CD4-positive, alpha-beta T cell treated with Interleukin-12 subunit alpha and Interleukin-12 subunit beta, for 1 hour (primary cell): ENCODE results near the gene AGAP1.
A peak's percentile ranks its signal among the peaks of the same experiment; 100 is the strongest.

Experiments
- DNase-seq: peaks from one replicate; pipeline ENCODE4 v3.0.0-alpha.2; 2020

AGAP1 gene

DNA sequence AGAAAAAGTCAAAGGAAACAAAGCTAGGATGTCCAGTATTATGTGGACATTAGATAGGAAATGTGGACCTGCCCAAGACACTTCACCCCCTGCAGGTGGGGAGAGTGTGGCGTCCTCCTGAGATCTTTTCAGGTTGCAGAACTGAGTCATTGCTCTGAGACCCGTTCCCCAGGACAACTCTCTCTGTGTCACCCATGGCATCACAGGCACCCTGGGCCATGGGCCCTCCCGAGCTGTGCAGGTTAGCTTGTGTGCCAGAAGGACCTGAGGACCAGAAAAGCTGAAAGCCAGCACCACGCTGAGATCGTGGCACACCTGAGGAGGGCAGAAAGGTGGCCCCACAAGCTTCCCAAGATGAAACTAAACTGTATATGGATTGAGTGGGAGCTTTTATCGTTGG lies 229.5 kb downstream of the AGAP1 start:
- no peak for DNase-seq

DNA sequence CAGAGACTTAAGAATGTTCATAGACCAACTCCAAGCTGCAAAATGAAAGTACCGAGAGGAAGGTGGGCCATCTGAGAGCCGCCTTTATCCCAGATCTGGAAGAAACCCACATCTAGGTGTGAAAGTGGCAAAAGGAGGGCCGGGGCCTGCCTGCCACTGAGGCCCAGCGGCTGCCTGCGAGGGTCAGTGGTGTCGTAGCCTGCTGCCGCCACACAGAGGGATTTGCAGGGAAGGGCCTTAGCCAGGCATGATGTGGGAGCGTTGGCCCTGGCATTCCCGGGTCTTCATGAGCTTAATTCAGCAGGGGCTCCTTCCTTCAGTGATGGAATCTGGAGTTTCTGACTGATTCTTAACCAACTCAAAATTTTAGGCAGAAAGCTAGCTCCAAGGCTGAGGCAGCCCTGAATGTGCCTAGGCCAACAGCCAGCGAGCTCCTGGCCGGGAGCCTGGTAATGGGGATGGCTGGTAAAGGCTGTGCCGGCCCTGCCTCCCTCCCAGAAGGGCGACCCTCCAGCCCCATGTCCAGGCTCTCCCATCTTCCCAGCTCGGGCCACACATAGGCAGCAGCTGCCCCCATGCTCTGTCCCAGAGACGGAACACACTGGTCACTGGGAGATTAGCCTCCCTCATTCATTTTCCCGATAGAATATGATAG lies 230.1 kb downstream of the AGAP1 start:
- DNase-seq, result no peak

DNA sequence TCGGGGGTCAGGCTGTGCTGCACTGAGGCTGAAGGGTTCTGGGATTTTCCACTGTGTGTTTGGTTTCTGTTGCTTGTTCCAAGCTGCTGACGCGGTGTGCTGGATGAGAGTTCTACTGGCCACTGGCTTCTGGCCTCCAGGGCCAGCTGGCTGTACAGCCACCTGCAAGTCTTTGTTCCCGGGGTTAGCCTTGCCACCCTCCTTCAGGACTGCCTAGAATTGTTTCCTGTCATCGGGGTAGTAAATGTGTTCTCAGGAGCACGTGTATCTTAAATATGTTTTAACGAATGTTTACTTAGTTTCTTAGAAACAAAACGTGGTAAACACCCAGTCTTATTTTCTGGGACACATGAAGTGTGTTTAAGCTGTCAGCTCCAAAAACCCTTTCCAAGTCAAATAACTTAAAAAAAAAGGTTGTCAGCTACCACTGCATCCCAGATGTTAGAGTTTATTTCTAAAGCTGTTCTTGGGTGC lies 231.2 kb downstream of the AGAP1 start:
- no peak for DNase-seq

DNA sequence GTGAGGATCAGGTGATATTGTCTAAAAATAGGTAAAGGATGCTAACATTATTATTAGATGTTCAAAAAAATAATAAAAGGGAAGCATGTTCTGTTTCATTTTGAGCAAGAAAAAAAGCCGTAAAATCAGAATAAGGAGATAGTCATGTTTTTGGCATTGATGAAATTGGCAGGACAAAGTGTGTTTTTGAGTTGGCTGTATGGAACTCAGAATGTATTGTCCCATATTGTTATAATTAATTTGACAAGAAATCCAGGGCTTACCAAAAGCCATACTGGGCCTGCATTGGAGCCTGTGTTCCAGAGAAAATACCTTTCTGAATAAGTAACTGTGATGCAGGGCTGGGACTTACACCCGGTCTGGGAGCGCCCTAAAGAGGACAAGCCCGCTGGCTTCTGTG lies 232.0 kb downstream of the AGAP1 start:
- DNase-seq, result no peak

DNA sequence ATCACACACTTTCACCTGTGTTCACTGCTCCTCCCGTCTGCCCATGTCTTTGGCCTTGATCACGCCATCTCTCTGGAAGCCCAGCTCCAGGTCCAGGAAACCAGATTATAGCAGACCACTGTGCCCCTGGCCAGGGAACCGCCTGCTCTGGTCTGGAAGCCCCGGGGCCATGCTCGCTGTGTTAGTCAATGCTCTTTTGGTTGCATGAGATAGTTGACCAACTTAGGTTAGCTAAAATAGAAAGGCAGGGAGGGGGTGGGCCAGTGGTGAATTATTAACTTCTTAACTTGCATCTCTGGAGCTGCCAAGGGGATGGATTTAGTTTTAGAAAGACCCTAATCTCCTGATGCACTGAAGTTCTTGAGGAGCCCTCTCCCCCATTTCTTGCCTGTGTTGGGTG lies 232.7 kb downstream of the AGAP1 start:
- no peak for DNase-seq

DNA sequence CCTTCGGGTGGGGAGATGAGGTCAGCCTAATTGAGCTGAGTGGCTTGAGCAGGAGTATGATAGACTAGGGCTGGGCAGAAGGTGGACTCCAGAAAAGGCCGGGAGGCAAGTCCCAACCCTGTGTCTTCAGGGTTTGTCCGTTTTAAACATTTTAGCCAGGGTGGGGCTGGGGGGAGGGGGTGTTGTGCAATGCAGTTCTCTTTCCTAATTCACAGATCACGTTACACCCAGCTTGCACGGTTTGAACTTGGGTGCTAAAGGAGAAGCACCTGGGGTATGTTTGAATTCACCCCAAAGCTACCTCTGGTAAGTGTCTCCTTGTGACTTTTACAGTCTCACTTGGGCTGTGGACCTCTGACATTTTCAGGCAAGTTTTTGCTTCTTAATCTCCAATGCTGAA lies 233.3 kb downstream of the AGAP1 start:
- DNase-seq, result no peak

DNA sequence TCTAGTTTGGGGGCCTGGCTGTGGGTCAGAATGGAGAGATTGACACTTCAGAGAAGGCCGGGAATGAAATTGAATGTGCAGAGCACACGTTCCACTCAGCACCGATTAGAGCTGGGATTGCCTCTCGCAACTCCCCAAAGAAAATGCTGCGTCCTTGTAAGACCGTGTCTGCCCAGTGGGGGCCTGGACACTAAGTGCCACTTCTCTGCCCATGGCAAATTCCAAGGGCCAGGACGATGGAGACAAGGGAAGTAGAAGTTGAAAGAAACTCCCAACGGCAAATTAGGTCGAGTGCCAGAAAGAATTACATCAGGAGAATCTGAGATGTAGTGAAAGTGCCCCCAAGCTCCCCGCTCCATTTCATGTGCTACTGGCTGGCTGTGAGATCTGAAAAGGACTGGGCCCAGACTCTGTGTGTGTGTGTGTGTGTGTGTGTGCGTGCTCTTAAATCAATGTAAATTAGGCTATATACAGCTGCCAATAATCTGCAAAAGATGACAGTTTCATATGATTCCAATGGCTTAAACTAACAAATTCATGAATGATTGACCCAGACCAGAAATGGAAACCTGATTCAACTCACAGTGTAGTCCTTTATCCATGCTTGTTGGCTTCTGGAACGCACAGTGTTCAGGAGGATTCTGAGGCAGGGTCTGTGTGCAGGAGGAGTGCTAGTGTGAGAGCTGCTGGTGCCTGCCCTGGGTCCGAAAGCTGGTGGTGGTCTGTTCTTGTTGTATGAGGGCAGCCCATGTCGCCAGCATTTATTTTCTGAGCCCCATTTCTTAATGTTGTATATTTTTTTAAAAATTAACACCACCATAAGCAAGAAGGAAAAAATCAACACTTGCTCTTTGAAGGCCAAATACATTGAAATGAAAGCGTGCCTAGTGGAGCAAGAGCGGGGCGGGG lies 234.3 kb downstream of the AGAP1 start:
- no peak for DNase-seq

DNA sequence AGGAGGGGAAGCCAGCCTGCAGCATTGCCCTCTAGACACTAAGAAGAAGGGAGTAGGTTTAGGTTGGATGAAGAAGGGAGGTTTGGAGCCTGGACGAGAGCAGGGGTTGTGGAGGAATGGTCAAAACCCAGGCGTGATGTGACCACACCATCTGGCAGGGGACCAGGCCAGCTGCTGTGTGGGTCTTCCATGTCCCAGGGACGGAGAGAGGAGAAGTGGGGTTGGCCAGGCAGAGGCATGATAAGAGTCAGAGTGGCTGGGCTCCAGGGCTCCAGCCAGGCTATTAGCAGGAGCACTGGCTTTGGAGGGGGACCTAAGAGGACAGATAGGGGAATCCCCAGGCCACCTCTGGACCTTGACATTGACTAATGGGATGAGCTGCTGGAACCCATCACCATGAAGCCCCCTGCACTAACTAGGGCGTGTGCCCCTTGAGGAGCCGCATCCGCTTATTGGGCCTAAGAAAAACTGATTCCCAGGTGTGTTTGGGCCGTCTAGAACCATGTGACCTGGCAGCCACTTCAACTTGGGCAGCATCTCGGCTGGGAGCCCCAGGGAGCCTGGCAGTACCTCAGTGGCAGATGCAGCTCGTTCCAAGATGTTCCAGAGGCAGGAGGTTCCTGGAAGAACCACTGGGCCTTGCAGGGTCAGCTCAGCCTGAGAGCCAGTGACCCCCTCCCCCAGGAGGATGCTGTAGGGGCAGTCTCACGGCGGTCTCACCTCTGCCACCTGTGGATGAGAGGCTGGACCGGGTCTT lies 235.1 kb downstream of the AGAP1 start:
- DNase-seq, result no peak

DNA sequence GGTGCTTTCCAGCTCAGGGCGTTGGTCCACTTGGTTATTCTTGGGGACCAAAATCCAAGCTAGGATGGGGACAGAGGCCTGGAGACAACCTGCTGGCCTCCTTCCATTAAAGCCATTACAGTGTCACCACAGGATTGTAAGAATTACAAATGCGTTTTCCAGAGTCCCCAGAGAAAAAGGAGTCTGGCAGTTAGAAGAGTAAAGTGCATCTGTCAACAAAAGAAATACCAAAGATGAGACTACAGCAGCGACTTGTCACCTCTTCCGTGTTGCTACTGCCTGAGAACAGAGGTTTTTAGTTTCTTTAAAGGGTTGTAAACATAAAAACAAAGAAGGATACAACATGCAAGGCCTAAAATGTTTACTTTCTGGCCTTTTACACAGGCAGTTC lies 235.7 kb downstream of the AGAP1 start:
- DNase-seq, result no peak

DNA sequence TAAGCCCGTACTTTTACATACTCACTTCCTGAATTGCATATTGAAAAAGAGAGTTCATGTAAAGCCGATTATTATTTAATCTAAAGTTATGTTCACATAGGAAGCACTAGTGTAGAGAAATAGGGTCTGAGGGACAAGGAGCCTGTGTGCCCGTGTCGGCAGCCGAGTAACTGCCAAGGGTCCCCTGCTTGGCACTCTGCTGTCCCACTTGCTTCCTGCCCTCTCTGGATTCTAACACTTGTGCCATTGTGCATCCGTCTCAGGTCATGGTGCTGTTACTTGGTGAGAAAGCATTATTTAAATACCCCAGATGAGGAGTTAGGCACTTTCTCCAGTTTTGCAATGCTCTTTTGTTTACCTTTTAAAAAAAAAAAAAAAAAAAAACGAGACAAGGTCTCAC lies 236.3 kb downstream of the AGAP1 start:
- DNase-seq, result no peak

DNA sequence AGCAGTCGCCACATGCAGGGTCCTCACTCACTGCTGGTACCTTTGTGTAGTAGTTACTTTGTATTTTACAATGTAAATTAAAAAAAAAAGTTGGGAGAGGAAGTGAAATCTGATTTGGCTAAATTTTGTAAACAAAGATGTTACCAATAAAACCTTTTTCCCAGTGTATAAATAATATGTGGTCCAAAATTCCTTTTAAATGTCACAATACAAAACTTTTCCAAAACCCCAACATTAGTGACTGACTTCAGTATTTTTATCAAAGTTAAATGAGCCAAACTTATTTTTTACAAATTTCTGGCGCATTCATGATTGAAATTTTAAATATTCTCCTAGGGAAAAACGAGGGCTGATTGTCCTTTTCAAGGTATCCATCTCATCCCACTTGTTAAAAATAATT lies 239.9 kb downstream of the AGAP1 start:
- no peak for DNase-seq

DNA sequence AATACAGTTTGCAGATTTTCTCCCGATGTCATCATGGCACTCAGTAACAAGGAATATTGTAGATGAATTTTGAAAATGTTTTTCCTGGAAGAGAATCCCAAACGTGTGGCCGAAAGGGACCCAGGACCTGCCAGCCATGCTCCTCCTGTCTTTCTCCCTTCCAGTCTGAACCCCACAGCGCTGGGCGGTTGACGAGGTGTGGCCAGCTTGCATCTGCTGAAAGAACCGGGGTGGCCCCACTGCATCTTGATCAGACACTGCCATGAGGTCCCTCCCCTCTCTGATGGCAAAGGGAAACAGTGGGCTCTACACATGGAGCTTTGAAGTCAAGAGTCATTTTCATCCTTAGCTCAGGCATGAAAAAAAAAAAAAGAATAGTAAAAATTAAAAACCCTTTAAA lies 240.3 kb downstream of the AGAP1 start:
- DNase-seq, result no peak

DNA sequence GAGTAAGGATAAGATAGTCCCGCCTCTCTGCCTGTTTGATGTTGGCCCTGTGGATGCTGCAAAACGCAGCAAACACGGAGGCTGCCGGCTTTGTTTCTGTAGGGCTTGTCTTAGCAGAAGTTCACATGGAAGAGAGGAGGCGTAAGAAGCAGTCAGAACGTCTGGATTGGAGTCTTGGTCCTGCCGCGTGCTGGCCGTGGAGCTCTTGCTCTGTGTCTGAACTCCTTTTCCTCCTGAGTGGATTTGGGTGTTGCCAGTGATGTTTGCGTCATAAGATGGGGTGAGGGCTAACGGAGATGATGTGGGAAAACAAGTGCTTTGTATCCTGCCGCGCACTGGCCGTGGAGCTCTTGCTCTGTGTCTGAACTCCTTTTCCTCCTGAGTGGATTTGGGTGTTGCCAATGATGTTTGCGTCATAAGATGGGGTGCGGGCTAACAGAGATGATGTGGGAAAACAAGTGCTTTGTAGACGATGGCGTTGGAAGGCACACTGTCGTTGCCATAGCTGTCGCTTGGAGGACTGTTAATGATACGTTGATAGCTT lies 240.9 kb downstream of the AGAP1 start:
- no peak for DNase-seq

DNA sequence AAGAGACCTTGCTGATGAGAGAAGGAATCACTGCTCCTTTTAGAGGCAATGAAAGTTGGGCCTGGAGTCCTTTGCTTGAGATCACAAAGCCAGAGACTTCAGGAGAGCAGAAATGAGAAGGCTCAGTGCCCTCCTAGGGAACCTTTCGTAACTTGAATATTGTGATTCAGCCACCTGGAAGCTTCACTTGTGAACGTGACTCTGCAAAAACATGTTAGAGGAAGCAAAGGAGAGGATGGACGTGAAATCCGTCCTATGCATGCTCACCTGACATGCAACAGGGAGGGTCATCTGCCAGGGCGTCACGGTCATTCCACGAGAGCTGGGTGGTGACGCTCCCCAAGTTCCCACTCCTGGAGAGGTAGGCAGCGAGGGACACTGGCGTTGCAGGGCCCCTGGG lies 243.6 kb downstream of the AGAP1 start:
- DNase-seq, result no peak

DNA sequence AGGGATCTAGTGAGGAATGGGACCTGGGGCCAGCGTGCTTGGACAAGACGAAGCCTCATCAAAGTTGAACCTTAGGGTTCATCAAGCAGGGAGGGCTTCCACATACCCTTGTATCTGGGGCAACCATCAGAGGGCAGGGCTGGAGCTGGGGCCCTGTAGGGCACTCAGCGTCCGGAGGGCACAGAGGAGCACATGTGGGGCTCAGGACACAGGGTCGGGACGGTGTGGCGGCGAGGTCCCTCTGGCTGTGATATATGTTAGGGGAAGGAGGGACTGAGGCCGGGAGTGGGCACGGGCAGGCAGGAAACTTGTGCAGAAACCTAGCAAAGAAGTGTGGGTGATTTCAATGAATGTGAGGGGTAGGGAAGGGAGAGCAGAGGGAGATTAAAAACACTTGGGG lies 244.0 kb downstream of the AGAP1 start:
- no peak for DNase-seq

DNA sequence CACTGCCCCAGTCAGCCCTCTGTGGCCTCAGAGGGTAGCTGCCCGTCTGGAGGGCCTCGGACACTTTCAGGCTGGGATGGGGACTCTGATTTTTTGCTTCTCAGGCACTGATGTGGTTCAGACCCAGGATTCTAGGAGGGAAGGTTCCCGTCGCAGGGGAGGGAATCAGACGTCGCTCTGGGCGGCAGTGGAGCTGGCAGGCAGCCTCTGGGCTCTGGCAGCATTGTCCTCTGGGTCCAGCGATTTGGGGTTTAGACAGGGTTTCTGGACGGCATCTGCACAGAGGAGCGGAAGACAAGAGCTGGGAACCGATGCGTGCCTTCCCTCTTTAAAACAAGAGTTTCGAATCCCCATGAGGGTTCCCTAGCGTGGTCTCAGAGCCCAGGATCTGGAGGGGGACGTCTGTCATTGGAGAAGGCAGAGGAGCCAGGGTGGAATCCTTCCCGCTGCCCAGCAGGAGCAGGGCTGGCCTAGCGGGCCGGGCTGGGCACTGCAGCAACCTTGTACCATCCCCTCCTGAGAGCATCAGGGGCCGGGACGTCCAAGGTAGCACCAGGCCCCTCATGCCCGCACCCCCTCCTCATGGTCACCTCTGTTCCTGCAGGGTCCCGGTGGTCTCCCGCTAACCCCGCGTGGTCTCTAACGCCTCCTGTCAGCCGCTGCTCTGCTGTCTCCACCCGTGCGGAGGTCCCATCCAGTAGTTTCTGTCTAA lies 246.0 kb downstream of the AGAP1 start:
- DNase-seq, result no peak

DNA sequence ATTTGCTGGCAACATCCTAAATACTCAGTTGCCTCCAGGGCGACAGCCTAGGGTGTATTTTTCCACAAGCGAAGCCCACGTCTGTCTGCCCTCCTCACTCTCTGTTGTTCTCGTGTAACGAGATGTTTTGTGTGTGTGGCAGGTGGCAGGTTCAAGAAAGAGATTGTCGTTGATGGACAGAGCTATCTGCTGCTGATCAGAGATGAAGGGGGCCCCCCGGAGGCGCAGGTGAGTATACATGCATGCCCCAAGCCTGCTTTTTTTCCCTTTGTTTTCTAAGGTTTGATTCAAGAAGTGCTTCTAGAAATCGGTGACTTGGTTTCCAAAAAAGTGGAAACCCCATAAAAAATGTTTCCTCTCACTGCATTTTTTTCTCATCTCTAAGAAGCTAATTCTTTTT lies 247.0 kb downstream of the AGAP1 start:
- no peak for DNase-seq

DNA sequence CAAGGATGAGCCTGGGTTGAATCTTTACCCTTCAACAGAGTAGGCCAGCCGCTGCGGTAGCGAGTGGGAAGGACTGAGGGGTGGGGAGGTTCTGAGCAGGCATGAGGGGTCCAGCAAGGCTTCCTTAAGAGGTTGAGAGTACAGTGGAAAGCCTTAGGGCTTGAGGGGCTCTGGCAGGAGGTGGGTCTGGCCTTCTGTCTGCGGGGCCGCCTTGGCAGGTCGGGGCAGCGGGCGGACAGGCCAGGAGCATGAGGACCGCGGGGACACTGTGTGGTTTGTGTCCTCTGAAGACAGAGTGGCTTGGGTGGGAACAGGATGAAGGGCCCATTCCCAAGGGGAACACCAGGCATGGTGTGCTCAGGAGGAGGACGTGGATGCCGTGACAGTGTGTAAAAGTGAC lies 250.3 kb downstream of the AGAP1 start:
- no peak for DNase-seq

DNA sequence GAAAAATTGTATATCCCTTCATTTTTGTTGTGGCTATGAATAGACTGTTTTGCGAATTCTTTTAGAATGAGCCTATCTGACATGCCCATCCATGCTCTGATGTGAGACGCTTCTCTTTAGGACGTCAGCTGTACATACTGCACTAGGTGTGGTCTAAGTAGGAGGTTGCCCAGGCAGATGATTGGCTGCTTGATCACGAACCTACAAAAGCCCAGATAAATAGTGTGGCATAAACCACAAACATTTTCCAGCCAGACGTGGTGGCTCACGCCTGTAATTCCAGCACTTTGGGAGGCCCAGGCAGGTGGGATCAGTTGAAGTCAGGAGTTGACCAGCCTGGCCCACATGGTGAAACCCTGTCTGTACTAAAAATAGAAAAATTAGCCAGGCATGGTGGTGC lies 251.8 kb downstream of the AGAP1 start:
- no peak for DNase-seq

DNA sequence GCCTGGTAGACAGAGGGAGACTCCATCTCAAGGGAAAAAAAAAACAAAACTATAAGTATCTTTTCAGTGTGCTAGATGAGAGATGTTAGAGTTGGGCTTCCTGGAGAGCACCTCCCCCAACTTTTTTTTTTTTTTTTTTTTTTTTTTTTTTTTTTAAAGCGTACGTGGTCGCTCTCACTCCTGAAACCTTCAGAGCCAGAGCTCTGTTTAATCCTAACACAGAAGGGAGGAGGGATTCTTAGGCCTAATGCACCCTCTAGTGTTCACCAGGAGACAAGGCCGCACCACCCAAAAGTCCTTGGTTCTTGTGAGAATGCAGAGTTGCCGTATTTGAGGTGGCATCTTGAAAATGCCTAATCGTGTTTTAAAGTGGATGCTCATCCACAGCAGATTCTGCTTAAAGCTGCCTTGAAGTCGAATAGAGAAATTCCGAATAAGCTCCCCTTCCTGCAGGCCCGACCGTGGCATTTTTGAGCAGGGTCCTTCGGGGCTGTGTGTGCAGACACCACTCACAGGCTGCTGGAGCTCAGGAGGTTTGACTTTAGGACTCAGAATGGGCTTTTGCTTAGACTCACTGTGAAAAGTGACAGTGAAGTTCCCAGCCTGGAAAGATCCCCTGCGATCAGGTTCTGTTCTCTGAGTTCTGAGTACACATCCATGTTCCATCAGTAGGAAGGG lies 252.6 kb downstream of the AGAP1 start:
- DNase-seq, result peak; percentile 58

DNA sequence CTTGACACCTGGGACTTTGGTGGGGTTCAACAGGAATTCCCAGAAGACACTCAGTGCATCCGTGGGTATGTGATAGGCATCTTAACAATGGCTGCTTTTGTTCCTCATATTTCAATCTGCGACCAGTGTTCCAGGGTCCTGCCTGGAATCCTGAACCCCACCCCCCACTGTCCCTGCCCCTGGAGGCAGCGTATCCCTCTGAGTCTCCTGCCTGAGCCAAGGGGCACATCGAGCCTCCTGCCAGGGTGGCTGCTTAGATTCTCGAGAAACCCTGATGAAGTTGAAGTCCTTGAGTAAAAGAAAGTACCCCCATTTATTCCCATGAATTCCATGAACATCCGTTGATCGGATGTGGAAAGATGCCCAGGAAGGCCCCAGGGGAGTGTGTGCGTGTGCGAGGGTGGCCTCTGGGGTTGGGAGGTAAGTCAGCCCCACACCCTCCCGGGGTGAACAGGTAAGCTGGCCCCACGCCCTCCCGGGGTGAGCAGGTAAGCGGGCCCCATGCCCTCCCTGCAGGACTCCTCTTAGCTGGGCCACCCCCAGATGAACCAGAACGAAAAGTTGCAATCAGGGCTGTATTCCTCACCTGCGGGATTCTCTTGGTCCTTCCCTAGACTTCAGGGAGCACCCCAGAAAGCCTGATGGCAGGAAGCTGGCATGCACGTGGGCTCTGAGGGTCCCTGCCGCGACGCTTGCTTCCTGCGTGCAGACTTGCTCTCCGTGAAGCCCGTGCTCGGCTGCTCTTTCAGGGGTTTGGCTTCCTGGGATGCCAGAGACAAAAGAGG lies 253.3 kb downstream of the AGAP1 start:
- no peak for DNase-seq

DNA sequence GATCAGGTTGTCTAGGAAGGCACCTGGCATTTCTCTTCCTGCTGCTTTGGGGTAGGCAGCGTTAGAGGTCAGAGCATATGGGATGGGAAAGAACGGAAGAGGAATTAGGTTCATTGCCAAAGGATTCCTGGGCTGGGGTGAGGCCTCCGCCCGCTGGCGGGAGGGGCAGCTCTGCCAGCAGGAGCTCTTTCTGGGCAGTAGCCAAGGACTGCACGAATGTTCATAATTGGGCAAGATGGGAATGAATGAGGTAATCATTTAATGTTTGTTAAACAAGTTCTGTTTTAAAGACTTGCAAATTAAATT lies 253.9 kb downstream of the AGAP1 start:
- DNase-seq, result no peak
